Skin epidermis (tissue), 12 donors: ENCODE results near the gene DDIT3.
"Not testable (repeated sequence)": the region's sequence is repeated elsewhere in the genome, so short reads cannot be mapped to it uniquely, and the experiment has no call there.

ENCODE experiments used
- H3K27ac ChIP-seq, 21 experiments: fragments of 200-600 bp; sonication (generic) in 11 of 21; one replicate each; pipeline ENCODE4 v1.5.0; 2020; ENCODE audit warnings: mild to moderate bottlenecking in 3 of 21, inconsistent platforms in 2 of 21, moderate library complexity in 2 of 21
- H3K4me3 ChIP-seq, 7 experiments: fragments of 200-600 bp; sonication (generic) in 2 of 7; one replicate each; pipeline ENCODE4 v1.5.0; 2020; ENCODE audit warnings: inconsistent platforms in 2 of 7, mild to moderate bottlenecking in 2 of 7, moderate library complexity in 1 of 7

The DDIT3 gene

DNA sequence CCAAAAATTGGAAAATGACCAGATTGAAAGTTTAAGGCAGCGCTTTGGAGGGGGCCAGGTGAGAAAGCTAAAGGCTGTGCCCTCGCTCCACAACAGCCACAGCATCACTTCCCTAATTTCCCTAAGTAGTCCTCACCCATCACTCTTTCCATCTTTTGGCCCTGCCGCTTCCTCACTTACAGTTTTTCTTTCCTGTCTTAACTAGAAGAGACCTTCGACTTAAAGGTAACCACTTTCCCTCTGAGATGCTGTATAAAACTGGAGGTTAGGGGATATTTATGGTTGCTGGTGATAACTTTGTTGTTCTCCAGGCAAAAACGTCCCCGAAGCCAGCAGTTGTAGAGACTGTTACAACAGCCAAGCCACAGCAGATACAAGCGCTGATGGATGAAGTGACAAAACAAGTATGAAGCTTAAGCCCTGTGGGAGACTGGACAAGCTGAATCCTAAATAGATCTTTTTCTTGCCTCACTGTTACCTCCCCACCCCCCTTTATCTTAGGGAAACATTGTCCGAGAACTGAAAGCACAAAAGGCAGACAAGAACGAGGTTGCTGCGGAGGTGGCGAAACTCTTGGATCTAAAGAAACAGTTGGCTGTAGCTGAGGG, 4.3 kb downstream of the DDIT3 start:
- Histone ChIP-seq H3K4me3 (no peak overlapping the region), H3K27ac (peak overlapping the region in 1 of 21 experiments; percentile 19)

DNA sequence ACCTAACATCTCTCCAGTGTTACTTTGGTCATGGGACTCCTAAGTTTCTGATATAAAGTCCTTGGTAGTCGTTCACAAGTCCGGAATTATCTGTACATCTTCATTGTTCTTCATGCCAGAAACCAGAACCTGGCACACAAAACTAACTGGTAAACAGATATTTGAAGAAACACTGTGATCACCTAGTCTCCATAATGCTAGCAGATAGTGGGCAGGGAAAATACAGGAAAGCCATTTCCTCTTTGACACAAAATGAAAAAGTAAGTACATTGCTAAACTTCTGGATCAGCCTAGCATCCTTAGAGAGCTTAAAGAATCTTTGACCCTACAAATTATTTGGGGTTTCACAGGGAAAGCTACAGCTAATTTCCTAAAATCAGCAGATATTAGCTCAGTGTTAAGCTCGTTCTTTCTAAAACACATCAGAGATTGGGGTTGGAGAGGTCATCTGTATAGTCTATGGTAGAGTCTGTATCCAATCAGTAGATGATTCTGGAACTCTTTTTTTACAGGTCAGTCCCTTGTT, 4.8 kb downstream of the DDIT3 start:
- no peak overlapping the region for H3K4me3 ChIP-seq
- H3K27ac ChIP-seq: no peak overlapping the region

DNA sequence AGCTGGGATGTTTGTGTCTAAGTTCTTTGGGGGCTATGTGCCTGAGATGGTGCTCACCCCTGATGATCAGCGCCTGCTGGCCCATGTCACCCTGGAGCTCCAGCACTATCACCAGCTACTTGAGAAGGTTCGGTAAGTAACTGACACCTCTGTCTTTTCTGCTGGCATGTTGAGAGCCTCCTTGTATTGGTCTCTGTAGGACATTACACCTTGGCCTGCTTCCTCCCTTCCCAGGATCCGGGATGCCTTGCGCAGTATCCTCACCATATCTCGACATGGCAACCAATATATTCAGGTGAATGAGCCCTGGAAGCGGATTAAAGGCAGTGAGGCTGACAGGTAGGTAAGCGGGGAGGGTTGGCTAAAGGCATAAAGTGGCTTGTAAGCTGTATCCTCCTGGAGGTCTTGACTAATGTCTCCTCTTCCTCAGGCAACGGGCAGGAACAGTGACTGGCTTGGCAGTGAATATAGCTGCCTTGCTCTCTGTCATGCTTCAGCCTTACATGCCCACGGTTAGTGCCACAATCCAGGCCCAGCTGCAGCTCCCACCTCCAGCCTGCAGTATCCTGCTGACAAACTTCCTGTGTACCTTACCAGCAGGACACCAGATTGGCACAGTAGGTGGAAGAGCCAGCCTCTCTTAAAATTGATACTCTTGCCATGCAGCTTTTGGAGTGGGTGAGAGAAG, 5.5 kb downstream of the DDIT3 start:
- Histone ChIP-seq H3K4me3 (no peak overlapping the region), H3K27ac (no peak overlapping the region)

DNA sequence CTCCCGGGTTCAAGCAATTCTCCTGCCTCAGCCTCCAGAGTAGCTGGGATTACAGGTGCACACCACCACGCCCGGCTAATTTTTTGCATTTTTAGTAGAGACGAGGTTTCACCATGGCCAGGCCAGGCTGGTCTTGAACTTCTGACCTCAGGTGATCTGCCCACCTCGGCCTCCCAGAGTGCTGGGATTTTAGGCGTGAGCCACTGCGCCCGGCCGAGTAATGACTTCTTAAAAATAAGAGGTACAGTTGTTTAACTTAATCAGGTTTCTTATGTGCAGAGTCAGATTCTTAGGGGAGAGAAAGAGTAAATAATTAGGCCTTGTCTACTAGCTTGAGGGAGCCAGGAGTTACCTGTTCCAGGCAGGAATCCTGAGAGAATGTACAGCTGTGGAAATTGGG, 6.1 kb downstream of the DDIT3 start:
- H3K4me3 ChIP-seq, H3K27ac ChIP-seq: not testable (repeated sequence)

DNA sequence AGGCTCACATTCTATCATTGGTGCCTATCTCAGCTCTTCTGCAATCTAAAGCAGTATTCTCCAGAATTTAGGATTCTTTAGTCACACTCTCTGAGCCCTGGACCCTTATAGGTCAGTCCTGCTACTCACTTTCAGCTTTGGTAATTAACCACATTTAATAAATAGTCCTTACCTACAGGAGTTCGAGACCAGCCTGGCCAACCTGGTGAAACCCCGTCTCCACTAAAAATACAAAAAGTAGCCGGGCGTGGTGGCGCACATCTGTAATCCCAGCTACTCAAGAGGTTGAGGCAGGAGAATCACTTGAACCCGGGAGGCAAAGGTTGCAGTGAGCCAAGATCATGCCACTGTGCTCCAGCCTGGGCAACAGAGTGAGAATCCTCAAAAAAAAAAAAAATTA, 6.6 kb downstream of the DDIT3 start:
- not testable (repeated sequence) for H3K4me3 ChIP-seq, H3K27ac ChIP-seq

GRCh38 chr12:57513266-57513665, 7.0 kb downstream of the DDIT3 start:
- Histone ChIP-seq H3K27ac (no peak overlapping the region), H3K4me3 (no peak overlapping the region)

- Histone ChIP-seq H3K27ac (no peak overlapping the region), H3K4me3 (no peak overlapping the region)
These were observed 7.6 kb downstream of the DDIT3 start for GRCh38 chr12:57512665-57513064.

DNA sequence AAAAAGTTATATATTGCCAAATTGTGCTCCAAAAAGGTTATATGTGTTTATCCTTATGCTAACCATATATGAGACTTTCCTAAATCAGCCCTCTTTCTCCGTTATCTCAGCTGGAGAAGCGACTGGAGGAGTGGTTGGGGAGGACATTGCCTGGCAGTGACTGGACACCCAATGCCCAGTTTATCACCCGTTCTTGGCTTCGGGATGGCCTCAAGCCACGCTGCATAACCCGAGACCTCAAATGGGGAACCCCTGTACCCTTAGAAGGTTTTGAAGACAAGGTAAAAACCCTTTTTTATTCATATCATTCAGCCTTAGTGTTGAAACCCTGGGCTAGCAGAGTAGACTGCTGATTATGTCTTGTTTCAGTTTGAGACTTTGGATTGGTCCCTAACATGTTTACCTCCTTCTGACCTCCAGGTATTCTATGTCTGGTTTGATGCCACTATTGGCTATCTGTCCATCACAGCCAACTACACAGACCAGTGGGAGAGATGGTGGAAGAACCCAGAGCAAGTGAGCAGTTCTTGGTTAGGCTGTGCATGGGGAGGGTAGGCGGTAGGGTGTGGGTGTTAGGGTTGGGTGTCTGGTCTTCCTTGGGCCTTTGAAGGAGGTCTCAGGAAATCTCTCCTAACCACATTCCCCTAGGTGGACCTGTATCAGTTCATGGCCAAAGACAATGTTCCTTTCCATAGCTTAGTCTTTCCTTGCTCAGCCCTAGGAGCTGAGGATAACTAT, 8.6 kb downstream of the DDIT3 start:
- Histone ChIP-seq H3K27ac (no peak overlapping the region), H3K4me3 (no peak overlapping the region)

- H3K4me3 ChIP-seq: no peak overlapping the region
- no peak overlapping the region for H3K27ac ChIP-seq
These were observed 9.2 kb downstream of the DDIT3 start for GRCh38 chr12:57511161-57511560.

DNA sequence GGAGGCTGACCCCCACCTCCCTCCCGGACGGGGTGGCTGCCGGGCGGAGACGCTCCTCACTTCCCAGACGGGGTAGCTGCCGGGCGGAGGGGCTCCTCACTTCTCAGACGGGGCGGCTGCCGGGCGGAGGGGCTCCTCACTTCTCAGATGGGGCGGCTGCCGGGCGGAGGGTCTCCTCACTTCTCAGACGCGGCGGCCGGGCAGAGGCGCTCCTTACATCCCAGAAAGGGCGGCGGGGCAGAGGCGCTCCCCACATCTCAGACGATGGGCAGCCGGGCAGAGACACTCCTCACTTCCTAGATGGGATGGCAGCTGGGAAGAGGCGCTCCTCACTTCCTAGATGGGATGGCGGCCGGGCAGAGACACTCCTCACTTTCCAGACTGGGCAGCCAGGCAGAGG, 12.5 kb downstream of the DDIT3 start:
- not testable (repeated sequence) for H3K27ac ChIP-seq, H3K4me3 ChIP-seq

GRCh38 chr12:57506541-57506940, 13.8 kb downstream of the DDIT3 start:
- not testable (repeated sequence) for H3K27ac ChIP-seq, H3K4me3 ChIP-seq

DNA sequence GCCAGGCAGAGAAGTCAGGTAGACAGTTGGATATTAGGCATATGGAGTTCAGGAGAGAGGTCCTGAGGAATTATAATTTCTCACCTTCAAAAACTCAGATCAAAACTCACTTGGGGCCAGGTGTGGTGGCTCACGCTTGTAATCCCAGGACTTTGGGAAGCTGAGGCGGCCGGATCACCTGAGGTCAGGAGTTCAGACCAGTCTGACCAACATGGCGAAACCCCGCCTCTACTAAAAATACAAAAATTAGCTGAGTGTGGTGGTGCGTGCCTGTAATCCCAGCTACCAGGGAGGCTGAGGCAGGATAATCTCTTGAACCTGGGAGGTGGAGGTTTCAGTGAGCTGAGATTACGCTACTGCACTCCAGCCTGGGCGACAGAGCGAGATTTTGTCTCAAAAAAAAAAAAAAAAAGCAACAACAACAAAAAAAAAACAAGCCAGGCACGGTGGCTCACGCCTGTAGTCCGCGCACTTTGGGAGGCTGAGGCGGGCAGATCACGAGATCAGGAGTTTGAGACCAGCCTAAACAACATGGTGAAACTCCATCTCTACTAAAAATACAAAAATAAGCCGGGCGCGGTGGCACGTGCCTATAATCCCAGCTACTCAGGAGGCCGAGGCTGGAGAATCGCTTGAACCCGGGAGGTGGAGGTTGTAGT, 17.9 kb downstream of the DDIT3 start:
- H3K27ac ChIP-seq, H3K4me3 ChIP-seq: not testable (repeated sequence)

GRCh38 chr12:57500213-57500612, 20.1 kb downstream of the DDIT3 start:
- Histone ChIP-seq H3K4me3 (no peak overlapping the region), H3K27ac (no peak overlapping the region)

GRCh38 chr12:57498571-57498970, 21.7 kb downstream of the DDIT3 start:
- H3K27ac ChIP-seq: no peak overlapping the region
- no peak overlapping the region for H3K4me3 ChIP-seq

DNA sequence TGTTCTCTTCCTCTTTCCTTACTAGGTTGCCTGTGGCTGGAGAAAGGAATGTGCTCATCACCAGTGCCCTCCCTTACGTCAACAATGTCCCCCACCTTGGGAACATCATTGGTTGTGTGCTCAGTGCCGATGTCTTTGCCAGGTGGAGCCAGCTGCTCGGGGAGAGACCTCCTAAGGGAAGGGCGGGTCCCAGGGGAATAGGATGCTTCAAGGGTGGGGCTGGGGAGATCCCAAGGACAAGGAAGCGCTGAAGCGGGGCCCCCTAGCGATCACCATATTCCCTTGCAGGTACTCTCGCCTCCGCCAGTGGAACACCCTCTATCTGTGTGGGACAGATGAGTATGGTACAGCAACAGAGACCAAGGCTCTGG, 22.2 kb downstream of the DDIT3 start:
- no peak overlapping the region for H3K27ac ChIP-seq
- H3K4me3 ChIP-seq: no peak overlapping the region

DNA sequence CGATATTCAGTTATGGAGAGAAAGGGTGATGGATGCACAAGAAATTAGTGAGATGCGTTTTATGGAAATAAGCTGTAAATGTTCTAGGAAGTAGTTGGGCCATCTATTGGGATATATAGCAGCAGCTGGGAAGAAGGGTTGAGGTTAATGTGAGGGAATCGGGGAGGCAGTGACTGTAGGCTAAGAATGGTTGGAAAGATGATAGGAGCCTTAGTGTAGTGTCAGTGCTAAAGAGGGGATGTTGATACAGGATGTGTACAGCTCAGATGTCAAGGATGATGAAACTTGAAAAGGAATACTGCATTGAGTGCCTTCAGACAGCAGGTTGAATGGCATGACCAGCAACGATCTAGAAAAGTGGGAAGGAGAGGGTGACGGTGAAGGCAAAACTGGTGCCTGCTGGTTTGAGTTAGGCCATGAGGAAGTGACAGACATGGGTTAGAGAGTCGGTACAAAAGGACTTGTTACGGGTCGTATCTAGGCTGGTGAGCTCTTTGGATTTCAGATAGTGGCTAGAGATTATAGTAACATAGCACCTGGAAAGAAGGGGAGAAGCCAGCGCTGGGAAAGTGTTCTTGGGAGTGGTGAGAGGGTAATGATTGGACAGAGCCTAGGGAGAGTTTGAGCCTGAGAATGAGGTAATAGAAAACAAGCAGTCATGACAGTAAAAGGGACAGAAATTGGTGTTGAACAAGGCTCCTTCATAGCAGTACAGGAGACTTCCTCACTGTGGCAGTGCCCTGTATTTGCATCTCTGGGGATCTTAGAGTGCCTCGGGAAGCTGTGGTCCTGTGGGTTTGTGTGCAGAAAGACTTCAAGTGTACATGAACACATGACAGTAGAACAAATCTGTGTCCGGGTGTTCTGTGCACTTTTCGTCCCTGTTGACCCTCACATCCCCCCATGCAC, 22.8 kb downstream of the DDIT3 start:
- Histone ChIP-seq H3K27ac (no peak overlapping the region), H3K4me3 (no peak overlapping the region)

GRCh38 chr12:57496822-57497221, 23.5 kb downstream of the DDIT3 start:
- H3K4me3 ChIP-seq: no peak overlapping the region

GRCh38 chr12:57495051-57495701, 25.1 kb downstream of the DDIT3 start:
- not testable (repeated sequence) for H3K4me3 ChIP-seq, H3K27ac ChIP-seq

More at GRCh38 chr12:57496822-57497221, 23.5 kb downstream of the DDIT3 start:
- no peak overlapping the region for H3K27ac ChIP-seq
